HEK293 (cell line): ENCODE measurements around the gene SBNO2.

Experiments
- HOXA7 ChIP-seq: sonication (generic); formaldehyde crosslinking; IDR thresholded peaks from 2 replicates; pipeline ENCODE4 v1.8.1; 2022; ENCODE audit warnings: missing genetic modification reagents, borderline replicate concordance
- MYNN ChIP-seq: fragments of 450-650 bp; formaldehyde crosslinking; IDR thresholded peaks from 2 replicates; pipeline ENCODE4 v1.5.1; 2016; ENCODE audit warnings: missing biosample characterization, missing genetic modification characterization, borderline replicate concordance
- OSR2 ChIP-seq: fragments of 450-650 bp; formaldehyde crosslinking; IDR thresholded peaks from 2 replicates; pipeline ENCODE4 v1.5.1; 2016; ENCODE audit warnings: missing biosample characterization, missing genetic modification characterization
- PRDM1 ChIP-seq: fragments of 450-650 bp; formaldehyde crosslinking; IDR thresholded peaks from 2 replicates; pipeline ENCODE4; 2016; ENCODE audit warnings: missing biosample characterization, missing genetic modification characterization
- PRDM10 ChIP-seq: fragments of 450-650 bp; formaldehyde crosslinking; IDR thresholded peaks from 2 replicates; pipeline ENCODE4 v1.5.1; 2016; ENCODE audit warnings: missing biosample characterization, missing genetic modification characterization
- REPIN1 ChIP-seq: fragments of 450-650 bp; formaldehyde crosslinking; IDR thresholded peaks from 2 replicates; pipeline ENCODE4 v1.5.1; 2017; ENCODE audit warnings: missing biosample characterization, missing genetic modification characterization, low read depth
- REST ChIP-seq: fragments of 450-650 bp; formaldehyde crosslinking; IDR thresholded peaks from 2 replicates; pipeline ENCODE4 v1.5.1; 2016; ENCODE audit warnings: missing biosample characterization, missing genetic modification characterization
- ZFP37 ChIP-seq: fragments of 450-650 bp; formaldehyde crosslinking; IDR thresholded peaks from 2 replicates; pipeline ENCODE4 v1.5.1; 2016; ENCODE audit warnings: missing biosample characterization, missing genetic modification characterization
- ZNF311 ChIP-seq: fragments of 450-650 bp; formaldehyde crosslinking; IDR thresholded peaks from 2 replicates; pipeline ENCODE4 v1.5.1; 2017; ENCODE audit warnings: missing biosample characterization, missing genetic modification characterization, borderline replicate concordance
- ZNF350 ChIP-seq: fragments of 450-650 bp; formaldehyde crosslinking; IDR thresholded peaks from 2 replicates; pipeline ENCODE4 v1.5.0; 2017; ENCODE audit warnings: missing biosample characterization, mild to moderate bottlenecking, missing genetic modification characterization
- ZNF362 ChIP-seq: fragments of 450-650 bp; formaldehyde crosslinking; IDR thresholded peaks from 2 replicates; pipeline ENCODE4 v1.5.1; 2016; ENCODE audit warnings: missing biosample characterization, missing genetic modification characterization
- ZNF366 ChIP-seq: fragments of 450-650 bp; formaldehyde crosslinking; conservative IDR thresholded peaks from 2 replicates; pipeline ENCODE4 v1.5.1; 2016; ENCODE audit warnings: missing biosample characterization, missing genetic modification characterization
- ZNF394 ChIP-seq: fragments of 450-650 bp; formaldehyde crosslinking; IDR thresholded peaks from 2 replicates; pipeline ENCODE4 v1.5.1; 2016; ENCODE audit warnings: missing biosample characterization, missing genetic modification characterization, mild to moderate bottlenecking, moderate library complexity, borderline replicate concordance
- ZNF433 ChIP-seq: fragments of 450-650 bp; formaldehyde crosslinking; IDR thresholded peaks from 2 replicates; pipeline ENCODE4 v1.5.1; 2016; ENCODE audit warnings: missing biosample characterization, missing genetic modification characterization, low read depth
- ZNF555 ChIP-seq: fragments of 450-650 bp; formaldehyde crosslinking; conservative IDR thresholded peaks from 2 replicates; pipeline ENCODE4 v1.5.1; 2017; ENCODE audit warnings: missing biosample characterization, mild to moderate bottlenecking, missing genetic modification characterization, inconsistent platforms
- ZNF561 ChIP-seq: fragments of 450-650 bp; IDR thresholded peaks from 2 replicates; pipeline ENCODE4 v1.5.1; 2018; ENCODE audit warnings: missing biosample characterization, missing genetic modification characterization, borderline replicate concordance
- ZNF585B ChIP-seq: fragments of 450-650 bp; formaldehyde crosslinking; IDR thresholded peaks from 2 replicates; pipeline ENCODE4 v1.5.1; 2016; ENCODE audit warnings: missing biosample characterization, missing genetic modification characterization
- ZNF610 ChIP-seq: fragments of 450-650 bp; formaldehyde crosslinking; IDR thresholded peaks from 2 replicates; pipeline ENCODE4 v1.5.1; 2016; ENCODE audit warnings: missing biosample characterization, missing genetic modification characterization, borderline replicate concordance
- ZNF623 ChIP-seq: fragments of 450-650 bp; formaldehyde crosslinking; IDR thresholded peaks from 2 replicates; pipeline ENCODE4 v1.5.1; 2016; ENCODE audit warnings: missing biosample characterization, missing genetic modification characterization
- ZNF624 ChIP-seq: fragments of 450-650 bp; formaldehyde crosslinking; IDR thresholded peaks from 2 replicates; pipeline ENCODE4 v1.5.1; 2017; ENCODE audit warnings: missing biosample characterization, missing genetic modification characterization
- ZNF626 ChIP-seq: fragments of 450-650 bp; sonication (Bioruptor Pico); formaldehyde crosslinking; IDR thresholded peaks from 2 replicates; pipeline ENCODE4 v1.5.1; 2018; ENCODE audit warnings: missing biosample characterization, missing genetic modification characterization, inconsistent platforms
- ZNF792 ChIP-seq: fragments of 450-650 bp; formaldehyde crosslinking; IDR thresholded peaks from 2 replicates; pipeline ENCODE4 v1.5.1; 2016; ENCODE audit warnings: missing biosample characterization, missing genetic modification characterization
- ZSCAN16 ChIP-seq: fragments of 450-650 bp; formaldehyde crosslinking; IDR thresholded peaks from 2 replicates; pipeline ENCODE4 v1.5.1; 2016; ENCODE audit warnings: missing biosample characterization, missing genetic modification characterization
- TF ChIP-seq, protein P1 (sequence below): fragments of 450-650 bp; formaldehyde crosslinking; IDR thresholded peaks from 2 replicates; pipeline ENCODE4 v1.5.1; 2016; ENCODE audit warnings: missing biosample characterization, missing genetic modification characterization
- TF ChIP-seq, protein P2 (sequence below): fragments of 450-650 bp; formaldehyde crosslinking; IDR thresholded peaks from 2 replicates; pipeline ENCODE4 v1.5.1; 2017; ENCODE audit warnings: missing biosample characterization, mild to moderate bottlenecking, missing genetic modification characterization, moderate library complexity
- TF ChIP-seq, protein P3 (sequence below): fragments of 450-650 bp; formaldehyde crosslinking; IDR thresholded peaks from 2 replicates; pipeline ENCODE4 v1.5.1; 2016; ENCODE audit warnings: missing biosample characterization, missing genetic modification characterization, borderline replicate concordance

The SBNO2 gene

GRCh38 chr19:1082165-1082927 is 91.7 kb downstream of the SBNO2 start (continued):
- TF ChIP-seq PRDM10 (tag by site-specific recombination) (peak; percentile 38; the same call in 1 of the 2 replicates), ZNF555 (tag by site-specific recombination) (no peak), HOXA7 (no peak), ZNF394 (tag by site-specific recombination) (no peak), ZNF433 (tag by site-specific recombination) (no peak), ZNF311 (no peak), ZNF624 (no peak), ZFP37 (tag by site-specific recombination) (no peak), MYNN (tag by site-specific recombination) (no peak), ZNF610 (tag by site-specific recombination) (no peak), OSR2 (tag by site-specific recombination) (no peak), PRDM1 (tag by site-specific recombination) (no peak), ZSCAN16 (tag by site-specific recombination) (no peak), ZNF350 (tag by site-specific recombination) (no peak), ZNF561 (tag by site-specific recombination) (no peak), ZNF626 (tag by site-specific recombination) (no peak), ZNF366 (tag by site-specific recombination) (no peak), ZNF362 (tag by site-specific recombination) (no peak), ZNF623 (tag by site-specific recombination) (no peak), REST (tag by site-specific recombination) (no peak), ZNF792 (tag by site-specific recombination) (no peak), REPIN1 (tag by site-specific recombination) (no peak), ZNF585B (tag by site-specific recombination) (no peak)
- TF ChIP-seq, protein P1, sequence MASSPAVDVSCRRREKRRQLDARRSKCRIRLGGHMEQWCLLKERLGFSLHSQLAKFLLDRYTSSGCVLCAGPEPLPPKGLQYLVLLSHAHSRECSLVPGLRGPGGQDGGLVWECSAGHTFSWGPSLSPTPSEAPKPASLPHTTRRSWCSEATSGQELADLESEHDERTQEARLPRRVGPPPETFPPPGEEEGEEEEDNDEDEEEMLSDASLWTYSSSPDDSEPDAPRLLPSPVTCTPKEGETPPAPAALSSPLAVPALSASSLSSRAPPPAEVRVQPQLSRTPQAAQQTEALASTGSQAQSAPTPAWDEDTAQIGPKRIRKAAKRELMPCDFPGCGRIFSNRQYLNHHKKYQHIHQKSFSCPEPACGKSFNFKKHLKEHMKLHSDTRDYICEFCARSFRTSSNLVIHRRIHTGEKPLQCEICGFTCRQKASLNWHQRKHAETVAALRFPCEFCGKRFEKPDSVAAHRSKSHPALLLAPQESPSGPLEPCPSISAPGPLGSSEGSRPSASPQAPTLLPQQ (tag by site-specific recombination), result peak; percentile 66
- TF ChIP-seq, protein P2, sequence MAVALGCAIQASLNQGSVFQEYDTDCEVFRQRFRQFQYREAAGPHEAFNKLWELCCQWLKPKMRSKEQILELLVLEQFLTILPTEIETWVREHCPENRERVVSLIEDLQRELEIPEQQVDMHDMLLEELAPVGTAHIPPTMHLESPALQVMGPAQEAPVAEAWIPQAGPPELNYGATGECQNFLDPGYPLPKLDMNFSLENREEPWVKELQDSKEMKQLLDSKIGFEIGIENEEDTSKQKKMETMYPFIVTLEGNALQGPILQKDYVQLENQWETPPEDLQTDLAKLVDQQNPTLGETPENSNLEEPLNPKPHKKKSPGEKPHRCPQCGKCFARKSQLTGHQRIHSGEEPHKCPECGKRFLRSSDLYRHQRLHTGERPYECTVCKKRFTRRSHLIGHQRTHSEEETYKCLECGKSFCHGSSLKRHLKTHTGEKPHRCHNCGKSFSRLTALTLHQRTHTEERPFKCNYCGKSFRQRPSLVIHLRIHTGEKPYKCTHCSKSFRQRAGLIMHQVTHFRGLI (tag by site-specific recombination), result no peak
- TF ChIP-seq, protein P3, sequence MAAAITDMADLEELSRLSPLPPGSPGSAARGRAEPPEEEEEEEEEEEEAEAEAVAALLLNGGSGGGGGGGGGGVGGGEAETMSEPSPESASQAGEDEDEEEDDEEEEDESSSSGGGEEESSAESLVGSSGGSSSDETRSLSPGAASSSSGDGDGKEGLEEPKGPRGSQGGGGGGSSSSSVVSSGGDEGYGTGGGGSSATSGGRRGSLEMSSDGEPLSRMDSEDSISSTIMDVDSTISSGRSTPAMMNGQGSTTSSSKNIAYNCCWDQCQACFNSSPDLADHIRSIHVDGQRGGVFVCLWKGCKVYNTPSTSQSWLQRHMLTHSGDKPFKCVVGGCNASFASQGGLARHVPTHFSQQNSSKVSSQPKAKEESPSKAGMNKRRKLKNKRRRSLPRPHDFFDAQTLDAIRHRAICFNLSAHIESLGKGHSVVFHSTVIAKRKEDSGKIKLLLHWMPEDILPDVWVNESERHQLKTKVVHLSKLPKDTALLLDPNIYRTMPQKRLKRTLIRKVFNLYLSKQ (tag by site-specific recombination), result peak; percentile 7; the same call in 1 of the 2 replicates
